K562 (cell line): ENCODE results near the gene CEP350. TPM values are rescaled to one million over a fixed set of nuclear protein-coding genes. Genes with fewer than 3 reads are reported as not detected.
A peak's percentile ranks its signal among the peaks of the same experiment; 100 is the strongest.

ENCODE experiments used
- BRF2 ChIP-seq: IDR thresholded peaks from 3 replicates; pipeline ENCODE4 v1.6.1; 2011; ENCODE audit warnings: borderline replicate concordance, mild to moderate bottlenecking; ENCODE audit not compliant: insufficient read length, insufficient read depth
- CEBPG ChIP-seq, 3 experiments: fragments of 200-800 bp in 1 of 3; sonication (Bioruptor generic) in 1 of 3; sonication (generic) in 1 of 3; formaldehyde crosslinking in 1 of 3; IDR thresholded peaks in 2 of 3; conservative IDR thresholded peaks in 1 of 3; 2 replicates each; pipeline versions ENCODE4 v1.6.1 to v1.8.0; 2016 to 2022; ENCODE audit warnings: missing compliant biosample characterization in 2 of 3, missing genetic modification characterization in 2 of 3, mild to moderate bottlenecking in 1 of 3, missing genetic modification reagents in 1 of 3
- CHD2 ChIP-seq: IDR thresholded peaks from 2 replicates; pipeline ENCODE4 v1.6.1; 2011; ENCODE audit warnings: low read depth, low read length
- CREB3 ChIP-seq: fragments of 450-650 bp; conservative IDR thresholded peaks from 2 replicates; pipeline ENCODE4 v1.6.1; 2016; ENCODE audit warnings: missing genetic modification characterization, low read depth, mild to moderate bottlenecking, missing compliant biosample characterization, moderate library complexity
- CXXC5 ChIP-seq: fragments of 250-450 bp; sonication (Bioruptor Pico); IDR thresholded peaks from 2 replicates; pipeline ENCODE4 v1.8.0; 2022; ENCODE audit warnings: inconsistent platforms, mild to moderate bottlenecking, moderate library complexity
- E4F1 ChIP-seq: fragments of 250-450 bp; sonication (Bioruptor Pico); IDR thresholded peaks from 2 replicates; pipeline ENCODE4 v1.5.0; 2021; ENCODE audit warnings: mild to moderate bottlenecking, borderline replicate concordance
- EWSR1 ChIP-seq: fragments of 450-650 bp; IDR thresholded peaks from 2 replicates; pipeline ENCODE4 v1.6.1; 2018; ENCODE audit warnings: borderline replicate concordance, mild to moderate bottlenecking, low read depth, moderate library complexity; ENCODE audit not compliant: partially characterized antibody
- HDAC2 ChIP-seq: fragments of 450-650 bp; IDR thresholded peaks from 2 replicates; pipeline ENCODE4 v1.6.1; 2016; ENCODE audit warnings: mild to moderate bottlenecking
- HMBOX1 ChIP-seq: sonication (generic); IDR thresholded peaks from 2 replicates; pipeline ENCODE4 v1.6.1; 2016
- IFI16 ChIP-seq: fragments of 250-450 bp; sonication (Bioruptor Pico); IDR thresholded peaks from 2 replicates; pipeline ENCODE4 v2.1.2; 2022; ENCODE audit warnings: mild to moderate bottlenecking, inconsistent platforms
- KDM1A ChIP-seq, 2 experiments: fragments of 450-650 bp; IDR thresholded peaks; 2 replicates each; pipeline ENCODE4 v1.6.1; 2016; ENCODE audit warnings: mild to moderate bottlenecking in 2 of 2
- LEF1 ChIP-seq: fragments of 450-650 bp; IDR thresholded peaks from 2 replicates; pipeline ENCODE4 v1.6.1; 2016; ENCODE audit warnings: mild to moderate bottlenecking
- NCOA4 ChIP-seq: fragments of 450-650 bp; IDR thresholded peaks from 2 replicates; pipeline ENCODE4 v1.6.1; 2018; ENCODE audit warnings: mild to moderate bottlenecking; ENCODE audit not compliant: partially characterized antibody
- RHOXF2B ChIP-seq: fragments of 250-450 bp; sonication (Bioruptor Pico); conservative IDR thresholded peaks from 2 replicates; pipeline ENCODE4 v1.5.1; 2021
- SMAD1 ChIP-seq: fragments of 150-350 bp; IDR thresholded peaks from 2 replicates; pipeline ENCODE4 v1.6.1; 2014; ENCODE audit warnings: low read length, low read depth; ENCODE audit not compliant: partially characterized antibody
- TSC22D4 ChIP-seq: fragments of 450-650 bp; IDR thresholded peaks from 2 replicates; pipeline ENCODE4 v1.6.1; 2016; ENCODE audit warnings: missing genetic modification characterization, missing biosample characterization, control low read depth
- ZNF217 ChIP-seq: sonication (generic); formaldehyde crosslinking; IDR thresholded peaks from 2 replicates; pipeline ENCODE4 v1.8.0; 2022; ENCODE audit warnings: mild to moderate bottlenecking, missing genetic modification reagents
- ZNF512 ChIP-seq: IDR thresholded peaks from 2 replicates; pipeline ENCODE4 v1.6.1; 2016; ENCODE audit warnings: missing genetic modification characterization, missing compliant biosample characterization
- ZNF586 ChIP-seq: fragments of 450-650 bp; formaldehyde crosslinking; conservative IDR thresholded peaks from 2 replicates; pipeline ENCODE4 v1.4.0; 2020; ENCODE audit warnings: mild to moderate bottlenecking, moderate library complexity
- ZNF707 ChIP-seq: fragments of 250-450 bp; sonication (Bioruptor Pico); conservative IDR thresholded peaks from 2 replicates; pipeline ENCODE4 v1.8.0; 2022; ENCODE audit warnings: inconsistent platforms, mild to moderate bottlenecking, moderate library complexity
- polyA plus RNA-seq, 8 experiments: library from polyadenylated mRNA; depleted of rRNA in 4 of 8; stranded (reverse) in 5 of 8; unstranded in 3 of 8; fragments of >200 nt; fragmentation: Nextera tagmentation in 2 of 8; fragmentation: Illumina TruSeq in 1 of 8; extraction: Ambion mirVana in 2 of 8; extraction: Trizol in 1 of 8; gene quantifications; 2 replicates each; pipeline versions ENCODE4 v1.2.1 to v1.2.3, GENCODE V29; 2011 to 2014; ENCODE audit warnings: inconsistent platforms in 1 of 8, missing spikeins in 1 of 8
- total RNA-seq, 7 experiments: library from RNA; depleted of rRNA in 6 of 7; stranded (reverse); fragments of >200 nt in 6 of 7; fragmentation: Illumina TruSeq in 2 of 7; extraction: Trizol in 2 of 7; gene quantifications; 2 replicates each; pipeline versions ENCODE4 v1.2.1 to v1.2.3, GENCODE V29; 2011 to 2021; ENCODE audit warnings: low replicate concordance in 1 of 7

CEP350 gene
- total and polyA plus RNA-seq, 9 of the 15 experiments (the other 6 are each of a cell fraction or from before 2014, with no cell fraction given): 8.3 to 64.3 (median 28.0) TPM

- no peak for TF ChIP-seq E4F1 (CRISPR knock-in tag)
- TF ChIP-seq ZNF586 (CRISPR knock-in tag): no peak
- peak; percentile 86; the same call in 1 of the 2 replicates for TF ChIP-seq HDAC2
- no peak for TF ChIP-seq CHD2
- TF ChIP-seq TSC22D4 (tag): no peak
- no peak for TF ChIP-seq EWSR1
- no peak for TF ChIP-seq ZNF512
- TF ChIP-seq ZNF217 (CRISPR knock-in tag): no peak
- no peak for TF ChIP-seq IFI16
- TF ChIP-seq BRF2: no peak
- no peak for TF ChIP-seq RHOXF2B
- TF ChIP-seq CREB3 (tag): no peak
- TF ChIP-seq CEBPG (CRISPR knock-in tag; IDR thresholded peaks at IDR 0.05): peak; percentile 76
- TF ChIP-seq CEBPG (tag; conservative IDR thresholded peaks at IDR 0.05 in 1 of 2, IDR thresholded peaks at IDR 0.05 in 1 of 2): peak; percentile 52 to 78
- no peak for TF ChIP-seq HMBOX1
- peak; percentile 100 for TF ChIP-seq CXXC5 (CRISPR knock-in tag)
- no peak for TF ChIP-seq ZNF707 (CRISPR knock-in tag)
- no peak for TF ChIP-seq SMAD1
- TF ChIP-seq LEF1: peak; percentile 83; the same call in 1 of the 2 replicates
- peak; percentile 61 to 67; a peak in 2 of 4 replicates for TF ChIP-seq KDM1A (IDR thresholded peaks at IDR 0.05)
- TF ChIP-seq NCOA4: no peak
Measured at GRCh38 chr1:180116964-180117763, 162.6 kb downstream of the CEP350 start (continued).
